Measurements from ENCODE around the gene GBGT1.
"Not testable (repeated sequence)": the region's sequence is repeated elsewhere in the genome, so short reads cannot be mapped to it uniquely, and the experiment has no call there.

GBGT1 gene

GRCh38 chr9:133194597-133194996, 30.9 kb upstream of the GBGT1 start:
- DNase-seq, result no peak

- DNase-seq, result no peak
Observed at GRCh38 chr9:133191989-133192388, 28.3 kb upstream of the GBGT1 start.

- DNase-seq, result no peak
Observed at GRCh38 chr9:133189826-133190225, 26.1 kb upstream of the GBGT1 start.

- no peak for DNase-seq
Observed at GRCh38 chr9:133188843-133189180, 25.1 kb upstream of the GBGT1 start.

GRCh38 chr9:133188006-133188842, 24.5 kb upstream of the GBGT1 start:
- DNase-seq, result peak; percentile 44

- no peak for DNase-seq
Observed at GRCh38 chr9:133187561-133188005, 23.9 kb upstream of the GBGT1 start.

- DNase-seq, result no peak
Observed at GRCh38 chr9:133186736-133187135, 23.0 kb upstream of the GBGT1 start.

GRCh38 chr9:133184971-133185370, 21.3 kb upstream of the GBGT1 start:
- peak; percentile 18 for DNase-seq

- no peak for DNase-seq
Observed at GRCh38 chr9:133182151-133182550, 18.4 kb upstream of the GBGT1 start.

GRCh38 chr9:133181561-133181960, 17.8 kb upstream of the GBGT1 start:
- no peak for DNase-seq

GRCh38 chr9:133180953-133181352, 17.2 kb upstream of the GBGT1 start:
- no peak for DNase-seq

GRCh38 chr9:133173056-133173455, 9.3 kb upstream of the GBGT1 start:
- no peak for DNase-seq

- DNase-seq, result no peak
Observed at GRCh38 chr9:133171161-133171961, 7.6 kb upstream of the GBGT1 start.

GRCh38 chr9:133170716-133171115, 7.0 kb upstream of the GBGT1 start:
- no peak for DNase-seq

GRCh38 chr9:133169687-133170086, 6.0 kb upstream of the GBGT1 start:
- DNase-seq, result not testable (repeated sequence)

- DNase-seq, result no peak
Observed at GRCh38 chr9:133169102-133169501, 5.4 kb upstream of the GBGT1 start.

- DNase-seq, result no peak
Observed at GRCh38 chr9:133168432-133168831, 4.7 kb upstream of the GBGT1 start.

- DNase-seq, result no peak
Observed at GRCh38 chr9:133167769-133168168, 4.1 kb upstream of the GBGT1 start.

- no peak for DNase-seq
Observed at GRCh38 chr9:133167096-133167730, 3.5 kb upstream of the GBGT1 start.

- no peak for DNase-seq
Observed at GRCh38 chr9:133166392-133166791, 2.7 kb upstream of the GBGT1 start.

GRCh38 chr9:133165452-133165730, 1.7 kb upstream of the GBGT1 start:
- DNase-seq, result no peak

- no peak for DNase-seq
Observed at GRCh38 chr9:133164191-133164590, 477 bp upstream of the GBGT1 start.

- DNase-seq, result no peak
Observed at GRCh38 chr9:133162861-133163503, 732 bp downstream of the GBGT1 start.

Measured in NCI-H1436 (cell line).